HG03045 (cell line): ENCODE results near the gene MMAB.

Source experiments
- ATAC-seq: cut with Tn5 transposase; IDR thresholded peaks from one replicate; pipeline ENCODE4 v1.9.1; 2021; ENCODE audit warnings: mild to moderate bottlenecking, moderate library complexity; ENCODE audit not compliant: unreplicated experiment

The MMAB gene

DNA sequence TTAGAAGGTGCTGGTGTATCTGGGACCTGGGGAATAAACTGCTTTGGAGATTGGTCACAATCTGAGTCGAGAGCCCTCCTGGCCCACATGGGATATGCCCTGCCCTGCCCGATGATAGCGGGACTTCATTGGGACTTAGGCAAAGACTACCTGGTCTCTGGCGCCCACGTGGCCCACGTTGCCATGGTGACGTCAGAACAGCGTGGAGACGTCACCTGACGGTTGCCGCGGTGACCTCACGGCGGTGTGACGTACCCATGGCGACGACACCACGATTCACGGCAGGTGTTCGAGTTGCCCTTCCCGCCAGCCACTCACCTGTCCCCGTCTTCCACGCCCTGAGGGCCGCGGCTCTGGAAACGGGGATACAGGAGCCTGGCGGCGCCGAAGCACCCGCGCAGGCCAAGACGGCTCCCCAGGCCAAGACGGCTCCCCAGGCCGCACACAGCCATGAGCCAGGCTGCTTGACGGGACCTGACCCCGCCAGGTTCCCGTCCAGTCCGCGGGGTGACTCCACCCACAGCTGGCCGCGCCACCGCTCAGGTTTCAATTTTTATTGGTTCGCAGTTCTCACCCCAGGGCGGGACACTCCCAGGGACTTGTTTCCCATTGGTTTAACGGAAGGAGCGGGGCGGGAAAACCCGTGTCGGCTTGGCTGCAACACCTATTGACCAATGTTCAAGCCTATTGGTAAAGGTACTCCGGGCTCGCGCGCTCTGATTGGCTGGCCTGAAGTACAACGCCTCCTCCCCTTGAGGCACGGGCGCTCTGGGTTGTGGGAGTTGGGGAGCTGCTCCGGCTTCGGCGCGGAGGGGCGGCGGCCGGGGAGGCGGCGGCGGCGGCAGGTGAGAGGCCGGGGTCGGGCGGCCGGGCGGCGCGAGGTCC lies at the start of gene MMAB, which contains the start of gene MVK:
Gene MMAB, minus strand, starts transcription at position 476 of the 885 bp plus-strand sequence. Its CDS starts 24 bp downstream, at position 452.
Gene MVK, plus strand, starts transcription at position 766 of the 885 bp plus-strand sequence. CDS start 1,029 bp downstream, outside the sequence.
- peak; percentile 96 for ATAC-seq

DNA sequence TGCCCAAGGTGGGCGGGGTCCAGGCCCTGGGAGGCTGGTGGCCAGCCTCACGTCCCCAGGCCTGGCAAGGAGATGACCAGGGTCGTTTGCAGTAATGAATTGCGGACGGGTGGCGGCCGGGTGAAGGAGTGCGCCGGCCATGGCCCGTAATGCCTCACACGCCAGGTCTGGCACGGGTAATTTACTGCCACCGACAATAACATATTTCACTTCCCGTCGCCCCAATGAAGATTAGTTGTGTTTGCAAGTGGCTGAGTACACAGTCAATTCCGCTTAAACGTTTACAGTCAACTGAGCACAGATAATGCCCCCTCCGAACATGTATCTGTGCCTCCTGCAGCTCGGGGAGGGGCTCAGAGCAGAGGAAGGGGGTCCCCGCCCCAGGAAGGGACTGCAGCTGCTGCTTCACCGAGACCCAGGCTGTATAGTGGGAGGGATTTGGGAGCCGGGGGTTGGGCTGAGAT lies 48.6 kb upstream of the MMAB start:
- no peak for ATAC-seq

DNA sequence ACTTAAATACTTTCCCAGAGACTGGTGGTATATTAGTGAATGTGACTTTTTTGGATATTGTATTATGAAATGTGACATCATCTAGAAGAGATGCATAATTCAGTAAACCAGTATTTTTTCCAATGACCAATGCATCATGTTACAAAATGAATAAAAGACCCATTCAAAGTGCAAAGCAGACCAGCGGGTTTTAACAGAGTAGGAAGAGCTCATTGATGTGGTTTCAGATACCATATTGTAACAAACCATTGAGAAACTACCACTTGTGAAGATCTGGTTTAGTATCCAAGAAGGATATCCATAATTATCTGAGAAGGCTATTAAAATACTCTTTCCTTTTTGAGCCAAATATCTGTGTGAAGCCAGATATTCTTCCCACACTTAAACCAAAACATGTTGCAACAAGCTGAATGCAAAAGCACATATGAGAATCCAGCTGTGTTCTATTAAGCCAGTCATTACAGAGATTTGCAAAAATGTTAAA lies 47.9 kb upstream of the MMAB start:
- no peak for ATAC-seq

DNA sequence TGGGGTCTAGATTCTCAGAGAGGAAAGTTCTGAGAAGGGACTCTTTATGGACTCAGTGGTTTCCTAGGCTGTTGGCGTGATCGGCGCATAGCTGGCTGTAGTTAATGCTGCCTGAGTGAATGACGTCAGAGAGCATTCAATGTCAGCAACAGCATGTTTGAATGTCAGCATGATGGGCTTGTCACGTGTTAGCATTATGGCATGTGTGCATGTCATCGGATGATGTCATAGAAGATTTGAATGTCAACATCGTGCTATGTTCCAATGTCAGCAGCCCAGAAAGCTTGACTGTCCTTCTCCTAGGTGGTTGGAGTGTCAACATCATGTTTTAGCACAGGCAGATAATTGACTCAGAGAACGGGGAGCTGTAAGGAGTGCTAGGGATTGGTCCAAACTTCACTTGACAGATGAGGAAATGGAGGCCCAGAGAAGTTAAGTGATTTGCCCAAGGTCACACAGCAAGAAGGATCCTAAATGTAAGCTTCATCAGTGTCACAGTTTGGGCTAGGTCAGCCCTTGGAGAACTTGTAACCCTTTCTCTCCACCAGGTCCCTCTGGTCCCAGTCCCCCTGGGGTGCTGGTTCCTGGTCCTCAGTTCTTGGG lies 45.8 kb upstream of the MMAB start:
- no peak for ATAC-seq

DNA sequence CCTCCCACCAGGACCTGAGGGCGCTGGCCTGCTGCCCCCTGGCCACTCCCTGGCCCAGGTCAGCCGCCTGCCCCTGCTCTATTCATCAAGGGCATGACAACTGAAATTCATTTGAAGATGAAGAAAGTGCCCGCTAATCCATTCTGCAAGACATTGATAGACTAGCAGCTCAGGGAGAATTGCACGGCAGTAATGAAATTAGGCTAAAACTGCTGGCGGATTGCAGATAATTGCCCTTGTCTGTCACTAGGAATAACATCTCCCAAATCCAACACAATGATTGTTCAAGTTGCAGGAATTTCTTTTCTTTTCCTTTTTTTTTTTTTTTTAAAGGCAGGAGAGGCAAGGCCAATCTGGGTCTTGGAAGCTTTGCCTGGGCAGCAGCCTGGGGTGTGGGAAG lies 44.8 kb upstream of the MMAB start:
- no peak for ATAC-seq

DNA sequence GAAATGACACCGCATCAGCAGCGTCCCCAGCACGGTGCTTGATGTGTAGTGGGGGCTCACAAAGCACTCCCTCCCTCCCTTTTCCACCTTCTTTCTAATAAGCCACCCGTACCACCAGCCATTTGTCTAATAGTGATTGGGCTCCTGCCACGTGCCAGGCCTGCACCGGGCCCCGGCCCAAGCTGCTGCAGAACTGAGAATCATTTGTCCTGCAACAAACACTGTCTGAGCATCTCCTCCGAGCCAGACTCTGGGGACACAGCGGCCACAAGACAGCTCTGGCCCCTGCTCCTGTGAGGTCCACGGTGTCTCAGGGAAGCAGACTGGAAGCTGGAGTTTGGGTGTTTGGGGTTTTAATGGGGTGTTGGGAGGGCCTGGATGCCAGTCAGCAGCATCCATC lies 44.2 kb upstream of the MMAB start:
- ATAC-seq, result no peak

DNA sequence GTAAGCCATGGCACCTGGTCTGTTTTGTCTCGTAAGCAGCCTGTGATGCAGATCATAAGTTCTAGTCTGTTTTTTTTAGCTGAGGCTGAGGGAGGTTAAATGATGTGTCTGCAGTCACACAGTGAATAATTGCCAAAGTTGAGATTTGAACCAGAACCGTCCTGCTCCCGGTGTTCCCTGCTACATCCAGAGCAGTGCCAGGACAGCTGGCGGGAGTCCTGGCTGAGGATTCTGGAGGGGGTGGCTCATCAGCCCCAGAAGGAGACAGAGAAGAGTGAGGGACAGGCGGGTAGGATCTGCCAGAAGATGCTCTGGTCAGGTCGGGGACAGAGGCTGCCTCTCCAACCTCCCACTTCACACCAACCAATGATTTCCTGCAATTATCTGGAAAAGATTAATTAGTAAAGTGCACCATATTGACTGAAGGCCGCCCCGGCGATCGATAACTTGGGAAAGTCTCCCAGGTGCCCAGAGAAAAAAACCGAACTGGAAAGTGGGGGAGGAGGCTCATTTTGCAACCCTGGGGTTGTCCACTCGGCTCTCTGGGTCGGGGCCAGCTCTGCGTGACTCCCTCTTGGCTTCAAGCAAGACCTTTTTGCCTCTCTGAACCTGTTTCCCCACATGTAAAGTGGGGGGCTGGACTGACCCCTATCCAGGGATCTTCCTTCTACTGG lies 42.4 kb upstream of the MMAB start:
- no peak for ATAC-seq

DNA sequence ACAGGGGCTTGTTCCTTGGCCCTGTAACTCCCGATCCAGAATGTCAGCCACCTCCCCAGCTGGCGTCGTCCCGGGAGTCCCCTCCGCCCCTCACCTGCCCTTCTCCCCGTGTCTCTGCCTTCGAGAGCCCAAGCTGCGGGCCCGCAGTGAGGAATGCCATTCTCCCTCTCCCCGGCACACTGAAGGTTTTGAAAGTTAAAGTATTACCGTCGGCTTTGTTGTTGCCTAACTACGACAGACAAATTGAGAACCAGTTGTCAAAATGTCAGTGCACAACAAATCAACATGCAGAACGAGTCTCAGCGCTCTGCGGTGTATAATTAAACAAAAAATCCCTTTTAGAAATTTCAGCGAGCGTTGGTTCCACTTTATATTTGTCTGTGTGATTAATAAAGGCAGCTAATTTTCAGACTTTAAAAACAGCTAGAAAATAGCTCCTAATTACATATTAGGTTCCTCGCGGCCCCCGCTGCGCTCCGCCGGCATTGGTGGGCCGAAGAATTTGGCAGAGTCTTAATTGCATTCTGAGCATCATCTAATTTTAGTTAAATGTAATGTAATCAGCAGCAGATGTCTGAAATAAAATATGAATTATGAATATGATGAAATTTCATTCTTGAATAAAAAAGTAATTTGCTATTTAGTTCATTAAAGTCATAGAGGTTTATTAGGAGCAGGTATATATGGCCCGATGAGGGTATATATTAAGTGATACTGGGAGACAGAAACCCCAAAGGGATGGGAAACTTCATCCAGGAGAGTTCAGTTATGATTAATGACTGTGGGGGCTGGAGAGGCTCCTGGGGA lies 40.5 kb upstream of the MMAB start:
- ATAC-seq, result no peak

DNA sequence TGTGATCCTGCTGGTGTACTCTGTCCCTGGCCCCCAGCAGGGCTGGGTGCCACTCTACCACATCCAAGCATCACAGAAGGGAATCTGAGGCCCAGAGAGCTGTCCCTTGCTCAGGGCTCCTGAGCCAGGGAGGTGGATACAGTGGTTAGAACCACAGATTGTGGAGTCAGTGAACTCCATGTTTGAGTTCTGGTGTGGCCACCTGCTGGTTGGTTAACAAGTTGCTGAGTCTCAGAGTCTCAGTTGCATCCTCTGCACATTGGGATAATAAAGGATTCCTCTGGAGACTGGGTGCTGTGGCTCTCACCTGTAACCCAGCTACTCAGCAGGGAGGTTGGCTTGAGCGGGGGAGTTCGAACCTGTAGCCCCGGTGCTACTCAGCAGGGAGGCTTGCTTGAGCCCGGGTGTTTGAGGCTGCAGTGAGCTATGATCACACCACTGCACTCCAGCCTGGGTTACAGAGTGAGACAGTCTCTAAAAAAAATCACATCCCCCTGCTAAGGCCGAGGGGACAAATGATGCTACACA lies 39.7 kb upstream of the MMAB start:
- ATAC-seq, result no peak

DNA sequence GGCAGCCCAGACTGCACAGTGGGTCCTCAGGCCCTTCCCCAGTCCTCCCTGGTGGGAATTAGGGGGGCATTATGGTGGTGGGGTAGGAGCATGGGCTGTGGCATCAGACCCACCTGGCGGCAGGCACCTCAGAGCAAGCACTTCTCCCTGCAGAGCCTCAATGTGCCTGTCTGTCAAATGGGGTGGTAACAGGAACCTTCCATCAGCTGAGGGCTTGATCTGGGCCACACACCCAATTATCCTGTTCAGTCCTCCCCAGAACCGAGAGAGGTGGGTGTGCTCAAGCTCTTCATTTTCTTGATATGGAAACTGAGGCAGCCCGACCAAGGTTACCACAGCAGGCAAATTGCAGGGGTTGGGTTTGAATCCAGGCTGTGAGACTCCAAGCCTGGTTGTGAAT lies 38.7 kb upstream of the MMAB start:
- ATAC-seq, result no peak

DNA sequence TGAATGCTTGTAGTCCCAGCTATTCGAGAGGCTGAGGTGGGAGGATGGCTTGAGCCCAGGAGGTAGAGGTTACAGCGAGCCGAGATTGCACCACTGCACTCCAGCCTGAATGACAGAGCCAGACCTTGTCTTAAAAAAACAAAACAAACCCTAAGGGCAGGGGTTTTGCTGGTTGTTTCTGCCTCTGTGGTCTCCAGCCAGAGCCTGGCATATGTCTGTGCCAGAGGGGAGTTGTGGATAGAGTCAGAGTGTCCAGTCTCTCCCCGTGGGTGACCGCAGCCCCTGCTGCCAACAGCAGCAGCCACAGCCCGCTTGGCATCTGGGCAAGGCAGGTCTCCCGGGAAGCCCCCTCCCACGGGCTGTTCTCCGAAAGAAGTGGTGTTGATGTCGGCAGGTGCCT lies 37.9 kb upstream of the MMAB start:
- no peak for ATAC-seq

DNA sequence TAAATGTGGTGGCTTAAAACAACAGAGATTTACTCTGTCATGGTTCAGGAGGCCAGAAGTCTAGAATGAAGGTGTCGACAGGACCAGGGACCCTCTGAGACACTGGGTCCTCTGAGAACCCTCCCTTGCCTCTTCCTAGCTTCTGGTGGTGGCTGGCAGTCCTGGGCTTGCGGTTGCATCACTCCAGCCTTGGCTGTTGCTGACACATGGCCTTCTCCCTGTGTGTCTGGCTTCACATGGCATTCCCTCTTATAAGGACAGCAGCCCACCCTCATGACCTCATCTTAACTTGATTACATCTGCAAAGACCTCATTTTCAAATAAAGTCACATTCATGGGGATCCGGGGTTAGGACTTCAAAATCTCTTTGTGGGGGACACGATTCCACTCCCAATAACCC lies 37.2 kb upstream of the MMAB start:
- no peak for ATAC-seq

DNA sequence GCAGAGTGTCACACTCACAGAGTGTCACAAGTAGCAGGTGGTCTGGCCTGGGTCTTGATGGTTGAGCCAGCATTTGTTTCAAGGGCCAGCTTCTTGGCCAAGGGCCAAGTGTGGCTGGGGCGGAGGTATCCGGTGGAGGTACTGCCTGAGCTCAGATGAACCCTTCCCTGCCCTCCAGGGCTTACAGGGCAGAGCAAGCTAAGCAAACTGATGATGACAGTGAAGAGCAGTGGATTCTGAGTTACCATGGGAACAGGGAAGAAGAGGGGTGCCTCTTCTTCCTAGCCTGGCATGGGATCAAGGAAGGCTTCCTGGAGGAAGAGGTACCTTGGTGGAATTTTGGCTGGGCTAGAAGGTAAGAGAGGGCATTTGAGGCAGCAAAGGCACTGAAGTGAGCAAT lies 36.0 kb upstream of the MMAB start:
- ATAC-seq, result no peak

DNA sequence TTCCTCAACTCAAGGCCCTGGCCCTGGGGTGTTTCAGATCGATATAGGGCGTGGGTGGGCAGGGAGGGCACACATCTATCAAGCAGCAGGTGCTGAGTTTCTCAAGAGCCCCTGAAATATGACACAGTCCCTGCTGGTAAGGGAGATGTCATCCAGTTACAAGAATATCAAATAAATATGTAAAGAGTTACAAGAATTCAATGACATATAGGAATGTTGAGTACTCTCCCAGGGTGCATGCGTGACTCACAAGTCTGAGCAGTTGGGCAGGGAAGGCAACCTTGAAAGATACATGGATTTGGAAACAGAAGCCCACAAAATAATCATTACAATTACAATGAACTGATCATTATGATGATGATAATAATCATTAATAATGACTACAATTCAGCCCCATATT lies 35.5 kb upstream of the MMAB start:
- no peak for ATAC-seq

DNA sequence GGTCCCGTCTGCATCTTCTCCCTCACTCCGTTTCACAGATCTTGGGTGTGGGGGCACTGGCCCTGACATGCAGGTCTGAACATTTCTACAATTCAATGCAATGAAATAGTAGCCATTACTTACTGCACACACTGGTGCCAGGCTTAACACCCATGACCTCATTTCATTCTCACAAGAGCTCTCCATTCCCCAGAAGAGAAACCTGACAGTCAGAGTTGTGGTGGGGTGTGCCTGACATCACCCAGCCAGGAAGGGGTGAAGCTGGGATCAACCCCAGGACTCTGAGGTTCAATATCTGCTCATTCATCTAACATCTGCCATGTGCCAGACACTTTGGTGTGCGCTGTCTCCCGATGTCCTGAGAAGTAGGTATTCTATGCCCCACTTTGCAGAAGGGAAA lies 35.0 kb upstream of the MMAB start:
- no peak for ATAC-seq

DNA sequence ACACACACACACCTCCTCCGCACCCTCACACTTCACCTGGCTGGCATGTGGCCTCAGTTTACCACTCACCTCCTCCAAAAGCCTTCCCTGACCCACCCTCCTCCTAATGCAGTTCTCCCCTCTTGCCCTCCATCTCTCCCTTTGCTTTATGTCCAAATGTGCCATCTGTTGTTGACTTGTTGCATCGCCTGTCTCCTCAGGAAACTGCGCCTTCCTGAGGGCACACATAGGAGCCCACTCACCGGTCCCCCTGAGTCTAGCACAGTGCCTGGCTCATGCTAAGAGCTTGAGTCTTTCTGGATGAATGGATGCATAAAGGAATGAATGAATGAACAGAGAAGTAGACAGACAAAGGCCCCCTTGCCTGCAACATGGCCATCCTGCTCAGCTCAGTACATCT lies 34.3 kb upstream of the MMAB start:
- ATAC-seq, result no peak

DNA sequence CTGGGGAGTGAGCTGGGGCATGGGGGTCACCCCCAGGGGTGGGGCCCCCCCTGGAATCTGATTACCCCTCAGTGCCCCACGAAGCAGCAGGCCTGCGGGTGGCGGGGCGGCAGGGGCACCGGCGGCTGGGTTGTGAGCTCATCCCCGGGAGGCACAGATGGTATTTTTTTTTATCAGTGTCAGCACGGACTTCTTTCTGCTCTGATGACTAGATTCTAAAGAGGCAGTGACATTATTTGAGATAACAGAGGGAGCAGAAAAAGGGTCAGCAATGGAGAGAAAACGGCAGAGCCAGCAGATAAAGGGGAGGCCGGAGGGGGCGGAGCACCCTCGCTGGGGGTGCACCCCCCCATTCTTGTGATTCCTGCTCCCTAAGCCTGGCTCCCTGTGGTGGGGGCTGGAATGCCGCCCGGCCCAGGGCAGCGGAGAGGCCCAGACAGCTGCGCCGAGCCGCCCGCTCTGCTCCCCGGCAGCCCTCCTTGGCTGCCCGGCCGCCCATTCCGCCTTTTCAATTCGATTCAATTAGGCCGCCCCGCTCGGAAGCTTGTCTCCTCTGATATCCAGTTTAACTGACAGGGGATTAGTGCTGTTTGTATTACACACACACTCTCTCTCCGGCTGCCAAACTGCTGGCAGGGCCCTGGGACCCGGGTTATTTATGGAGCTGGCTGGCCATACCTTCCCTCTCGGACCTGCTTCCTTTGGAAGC lies 33.2 kb upstream of the MMAB start:
- ATAC-seq, result no peak

DNA sequence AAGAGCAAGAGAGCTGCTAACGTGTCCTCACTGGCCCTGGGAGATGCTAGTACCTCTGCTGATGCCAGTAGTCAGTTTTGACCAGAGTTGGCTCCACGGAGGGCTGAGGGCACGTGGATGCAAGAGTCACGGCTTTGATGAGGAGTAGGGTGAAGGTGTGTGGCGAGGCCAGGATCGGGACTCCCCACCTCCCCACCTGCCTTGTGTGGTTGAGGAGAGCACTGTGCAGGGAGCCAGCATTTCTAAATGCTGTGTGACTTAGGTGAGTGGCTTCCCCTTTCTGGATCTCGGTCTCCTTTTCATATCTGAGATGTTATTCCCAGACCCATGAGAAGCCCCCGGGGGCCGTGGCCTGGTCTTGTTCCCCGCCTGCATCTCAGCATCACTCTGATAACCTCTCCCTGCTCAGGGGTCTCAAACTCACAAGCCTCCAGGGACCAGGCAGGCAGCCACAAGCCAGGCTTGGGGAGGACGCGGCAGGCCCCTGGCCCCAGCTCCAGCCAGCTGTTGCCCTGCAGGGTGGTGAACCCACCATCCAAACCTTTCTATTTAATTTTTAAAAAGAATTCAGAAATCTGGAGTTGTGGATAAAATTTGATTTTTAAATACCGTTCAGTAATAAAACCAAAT lies 32.4 kb upstream of the MMAB start:
- no peak for ATAC-seq

DNA sequence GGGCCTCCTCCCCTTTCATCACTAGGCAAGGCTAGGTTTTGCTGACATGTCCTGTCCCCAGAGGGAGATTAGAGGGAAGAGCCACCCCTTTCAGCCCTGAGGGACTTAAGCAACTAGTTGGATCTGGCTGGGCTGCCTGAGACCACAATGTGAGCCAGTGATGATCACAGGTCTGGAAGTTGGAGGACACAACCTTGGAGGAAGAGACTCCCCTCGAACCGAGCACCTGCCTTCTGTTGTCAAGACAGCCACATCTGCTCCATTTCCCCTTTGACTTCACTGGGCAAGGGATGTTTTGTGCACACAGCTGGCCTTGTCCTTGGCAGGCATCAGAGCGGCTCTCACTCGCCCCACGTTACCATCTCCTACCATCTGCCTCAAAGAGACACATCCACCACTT lies 31.7 kb upstream of the MMAB start:
- ATAC-seq, result no peak
